HEK293T (cell line): ENCODE results near the gene MSLN.

Experiments
- CTCF ChIA-PET: fragments of 350-600 bp; formaldehyde crosslinking; extraction: SDS; loops from one replicate; lab custom pipeline; 2021; ENCODE audit warnings: antibody characterized with exemption, inconsistent platforms; lab: Yijun Ruan, JAX
- POLR2A ChIA-PET: fragments of 350-600 bp; formaldehyde crosslinking; extraction: SDS; loops from one replicate; lab custom pipeline; 2020; ENCODE audit warnings: antibody characterized with exemption, inconsistent platforms; lab: Yijun Ruan, JAX
- DNase-seq: peaks from one replicate; pipeline ENCODE4 v3.0.0; 2012; ENCODE audit warnings: mixed read lengths; ENCODE audit errors: extremely low spot score
- ARNT ChIP-seq: fragments of 450-650 bp; IDR thresholded peaks from 2 replicates; pipeline ENCODE4 v1.6.1; 2017; ENCODE audit warnings: mild to moderate bottlenecking
- BHLHE40 ChIP-seq: fragments of 450-650 bp; IDR thresholded peaks from 2 replicates; pipeline ENCODE4 v1.6.1; 2016; ENCODE audit warnings: mild to moderate bottlenecking, moderate library complexity, borderline replicate concordance
- CTBP1 ChIP-seq: fragments of 450-650 bp; IDR thresholded peaks from 2 replicates; pipeline ENCODE4 v1.6.1; 2016; ENCODE audit warnings: borderline replicate concordance
- ELF4 ChIP-seq: fragments of 450-650 bp; IDR thresholded peaks from 2 replicates; pipeline ENCODE4 v1.6.1; 2017; ENCODE audit warnings: antibody characterized with exemption
- FOXA1 ChIP-seq: fragments of 450-650 bp; IDR thresholded peaks from 2 replicates; pipeline ENCODE4 v1.6.1; 2016; ENCODE audit warnings: mild to moderate bottlenecking
- FOXK2 ChIP-seq: fragments of 450-650 bp; IDR thresholded peaks from 2 replicates; pipeline ENCODE4 v1.6.1; 2016; ENCODE audit warnings: mild to moderate bottlenecking
- FOXM1 ChIP-seq: fragments of 450-650 bp; IDR thresholded peaks from 2 replicates; pipeline ENCODE4 v1.6.1; 2017; ENCODE audit warnings: mild to moderate bottlenecking, borderline replicate concordance
- HDGF ChIP-seq: fragments of 450-650 bp; IDR thresholded peaks from 2 replicates; pipeline ENCODE4 v1.6.1; 2017; ENCODE audit warnings: antibody characterized with exemption, borderline replicate concordance
- L3MBTL2 ChIP-seq: fragments of 450-650 bp; conservative IDR thresholded peaks from 2 replicates; pipeline ENCODE4 v1.6.1; 2016; ENCODE audit warnings: mild to moderate bottlenecking
- LEF1 ChIP-seq: fragments of 450-650 bp; IDR thresholded peaks from 2 replicates; pipeline ENCODE4 v1.6.1; 2017; ENCODE audit warnings: mild to moderate bottlenecking, borderline replicate concordance
- NFRKB ChIP-seq: fragments of 450-650 bp; IDR thresholded peaks from 2 replicates; pipeline ENCODE4 v1.6.1; 2016; ENCODE audit warnings: mild to moderate bottlenecking, moderate library complexity
- PKNOX1 ChIP-seq: fragments of 450-650 bp; IDR thresholded peaks from 2 replicates; pipeline ENCODE4 v1.6.1; 2016
- SP1 ChIP-seq: fragments of 450-650 bp; IDR thresholded peaks from 2 replicates; pipeline ENCODE4 v1.6.1; 2017
- SUZ12 ChIP-seq: fragments of 450-650 bp; IDR thresholded peaks from 2 replicates; pipeline ENCODE4 v1.6.1; 2016; ENCODE audit warnings: mild to moderate bottlenecking
- TARDBP ChIP-seq: fragments of 450-650 bp; IDR thresholded peaks from 2 replicates; pipeline ENCODE4 v1.6.1; 2016
- ZNF384 ChIP-seq: fragments of 450-650 bp; IDR thresholded peaks from 2 replicates; pipeline ENCODE4 v1.6.1; 2016

The MSLN gene

GRCh38 chr16:743794-744500, 16.6 kb upstream of the MSLN start:
- TF ChIP-seq NFRKB (no peak), BHLHE40 (no peak), FOXA1 (no peak), LEF1 (no peak), SP1 (no peak), ZNF384 (no peak), ARNT (no peak), CTBP1 (no peak), SUZ12 (no peak), FOXM1 (no peak), HDGF (no peak), FOXK2 (no peak), ELF4 (no peak), TARDBP (no peak), L3MBTL2 (no peak), PKNOX1 (no peak)
- POLR2A ChIA-PET, result interaction anchor here (0.8 to 1.4 kb wide), 4 partner anchors 16 to 31 kb away, joined by 3 to 7 read pairs (median 4); partner anchors contain the start of gene ANTKMT
- DNase-seq, result no peak
- CTCF ChIA-PET, result interaction anchor here (1.1 kb wide), 1 partner anchor 8 kb away, joined by 3 read pairs; no protein-coding TSS in a partner anchor

- ChIA-PET CTCF (interaction anchor here (0.9 kb wide), 1 partner anchor 26 kb away, joined by 3 read pairs; no protein-coding TSS in a partner anchor), POLR2A (interaction anchor here (0.9 to 1.4 kb wide), 3 partner anchors 25 to 40 kb away, joined by 3 to 5 read pairs (median 4); partner anchors contain the start of gene ANTKMT)
- DNase-seq, result peak; percentile 70
- no peak for TF ChIP-seq ARNT
- TF ChIP-seq FOXA1, result no peak
- TF ChIP-seq CTBP1, result no peak
- no peak for TF ChIP-seq SUZ12
- TF ChIP-seq L3MBTL2, result no peak
- TF ChIP-seq LEF1, result no peak
- TF ChIP-seq HDGF, result no peak
- no peak for TF ChIP-seq SP1
- no peak for TF ChIP-seq FOXK2
- no peak for TF ChIP-seq ZNF384
Observed at GRCh38 chr16:745739-746138, 14.8 kb upstream of the MSLN start.

- no peak for DNase-seq
- ChIA-PET POLR2A (interaction anchor here (0.6 kb wide), 1 partner anchor 39 kb away, joined by 3 read pairs; no protein-coding TSS in a partner anchor), CTCF (no interaction called here)
- TF ChIP-seq L3MBTL2 (no peak), PKNOX1 (no peak), CTBP1 (no peak), SP1 (no peak), FOXA1 (no peak), ZNF384 (no peak), HDGF (no peak), SUZ12 (no peak), ELF4 (no peak), FOXM1 (no peak), BHLHE40 (no peak)
Observed at GRCh38 chr16:746637-747036, 13.9 kb upstream of the MSLN start.

- TF ChIP-seq FOXM1 (no peak), HDGF (no peak), FOXK2 (no peak), SUZ12 (no peak), PKNOX1 (no peak), NFRKB (no peak), CTBP1 (no peak), ARNT (no peak), BHLHE40 (no peak), ZNF384 (no peak), SP1 (no peak), TARDBP (no peak), FOXA1 (no peak), ELF4 (no peak), L3MBTL2 (no peak)
- ChIA-PET POLR2A (interaction anchor here (0.8 kb wide), 1 partner anchor 27 kb away, joined by 5 read pairs; no protein-coding TSS in a partner anchor), CTCF (no interaction called here)
- DNase-seq, result no peak
Observed at GRCh38 chr16:747978-748746, 12.4 kb upstream of the MSLN start.

GRCh38 chr16:749010-749409, 11.5 kb upstream of the MSLN start:
- ChIA-PET CTCF (interaction anchor here (0.6 kb wide), 1 partner anchor 29 kb away, joined by 3 read pairs; no protein-coding TSS in a partner anchor), POLR2A (interaction anchor here (0.8 to 2.0 kb wide), 2 partner anchors 11 to 27 kb away, joined by 5 read pairs; partner anchors contain the start of gene MSLN)
- TF ChIP-seq L3MBTL2 (no peak), BHLHE40 (no peak), HDGF (no peak), FOXK2 (no peak), ARNT (no peak), NFRKB (no peak), FOXM1 (no peak), ELF4 (no peak), TARDBP (no peak)
- DNase-seq, result no peak
